ENCODE results near the gene SLC25A13. TPM values are rescaled to one million over a fixed set of nuclear protein-coding genes. Genes with fewer than 3 reads are reported as not detected.

Gene SLC25A13
- total and polyA plus RNA-seq, 4 donors, result 7.7 to 29.8 (median 13.8) TPM

- DNase-seq, result no peak
- ATAC-seq (ENCODE audit: low FRiP score), result no peak
- Histone ChIP-seq H3K4me1 (ENCODE audit: control insufficient read depth in 1 of 2, insufficient read depth in 2 of 2, low read length in 2 of 2) (no peaks in the 10 kb centered on the region), H3K36me3 (ENCODE audit: control insufficient read depth in 1 of 2, insufficient read depth in 2 of 2, low read length in 1 of 2) (no peaks in the 10 kb centered on the region), H3K27ac (ENCODE audit: low read depth in 1 of 2, low read length in 2 of 2) (no peak overlapping the region), H3K4me3 (ENCODE audit: low read length in 2 of 2) (no peak overlapping the region), H3K9me3 (ENCODE audit: control insufficient read depth, low read length) (no peaks in the 10 kb centered on the region), H3K27me3 (ENCODE audit: control insufficient read depth in 1 of 2, insufficient read depth in 2 of 2, low read length in 1 of 2) (no peaks in the 10 kb centered on the region)
- WGBS, 2 donors, result 51 to 56% methylated on average over 3 of the region's 3 CpGs
- intact Hi-C loops (cut with DNase I), result no loop called here
Observed at GRCh38 chr7:96349572-96349971, 27.7 kb upstream of the SLC25A13 start.

GRCh38 chr7:96347471-96347870 is 25.6 kb upstream of the SLC25A13 start:
- intact Hi-C loops (cut with DNase I), result no loop called here
- no peak for DNase-seq
- Histone ChIP-seq H3K4me1 (ENCODE audit: control insufficient read depth in 1 of 2, insufficient read depth in 2 of 2, low read length in 2 of 2) (no peaks in the 10 kb centered on the region), H3K27ac (ENCODE audit: low read depth in 1 of 2, low read length in 2 of 2) (no peak overlapping the region), H3K4me3 (ENCODE audit: low read length in 2 of 2) (no peak overlapping the region), H3K36me3 (ENCODE audit: control insufficient read depth in 1 of 2, insufficient read depth in 2 of 2, low read length in 1 of 2) (no peaks in the 10 kb centered on the region), H3K9me3 (ENCODE audit: control insufficient read depth, low read length) (no peaks in the 10 kb centered on the region), H3K27me3 (ENCODE audit: control insufficient read depth in 1 of 2, insufficient read depth in 2 of 2, low read length in 1 of 2) (no peaks in the 10 kb centered on the region)
- ATAC-seq (ENCODE audit: low FRiP score), result no peak
- WGBS, 2 donors, result 87 to 96% methylated on average over 2 of the region's 2 CpGs

GRCh38 chr7:96346293-96346953 is 24.5 kb upstream of the SLC25A13 start:
- H3K9me3 ChIP-seq (ENCODE audit: control insufficient read depth, low read length), result no peaks in the 10 kb centered on the region
- H3K27ac ChIP-seq (ENCODE audit: low read depth in 1 of 2, low read length in 2 of 2), result no peak overlapping the region
- 38% methylated on average over 5 of the region's 5 CpGs for WGBS, 2 donors
- no peaks in the 10 kb centered on the region for H3K36me3 ChIP-seq (ENCODE audit: control insufficient read depth in 1 of 2, insufficient read depth in 2 of 2, low read length in 1 of 2)
- no peak overlapping the region for H3K4me3 ChIP-seq (ENCODE audit: low read length in 2 of 2)
- no peak for ATAC-seq (ENCODE audit: low FRiP score)
- no peaks in the 10 kb centered on the region for H3K4me1 ChIP-seq (ENCODE audit: control insufficient read depth in 1 of 2, insufficient read depth in 2 of 2, low read length in 2 of 2)
- DNase-seq, result no peak
- no peaks in the 10 kb centered on the region for H3K27me3 ChIP-seq (ENCODE audit: control insufficient read depth in 1 of 2, insufficient read depth in 2 of 2, low read length in 1 of 2)
- intact Hi-C loops (cut with DNase I), result no loop called here

GRCh38 chr7:96344236-96344635 is 22.3 kb upstream of the SLC25A13 start:
- ATAC-seq (ENCODE audit: low FRiP score), result no peak
- intact Hi-C loops (cut with DNase I), result no loop called here
- no peaks in the 10 kb centered on the region for H3K27me3 ChIP-seq (ENCODE audit: control insufficient read depth in 1 of 2, insufficient read depth in 2 of 2, low read length in 1 of 2)
- 87 to 98% methylated on average over 2 of the region's 2 CpGs for WGBS, 2 donors
- no peak for DNase-seq
- H3K4me3 ChIP-seq (ENCODE audit: low read length in 2 of 2), result no peak overlapping the region
- no peaks in the 10 kb centered on the region for H3K9me3 ChIP-seq (ENCODE audit: control insufficient read depth, low read length)
- no peaks in the 10 kb centered on the region for H3K36me3 ChIP-seq (ENCODE audit: control insufficient read depth in 1 of 2, insufficient read depth in 2 of 2, low read length in 1 of 2)
- no peaks in the 10 kb centered on the region for H3K4me1 ChIP-seq (ENCODE audit: control insufficient read depth in 1 of 2, insufficient read depth in 2 of 2, low read length in 2 of 2)
- no peak overlapping the region for H3K27ac ChIP-seq (ENCODE audit: low read depth in 1 of 2, low read length in 2 of 2)

GRCh38 chr7:96342049-96342448 is 20.2 kb upstream of the SLC25A13 start:
- DNase-seq (no peak), ATAC-seq (ENCODE audit: low FRiP score) (no peak)
- intact Hi-C loops (cut with DNase I), result no loop called here
- Histone ChIP-seq H3K4me1 (ENCODE audit: control insufficient read depth in 1 of 2, insufficient read depth in 2 of 2, low read length in 2 of 2) (peaks cover 0 to 4% of the 10 kb centered on the region in 2 donors), H3K4me3 (ENCODE audit: low read length in 2 of 2) (no peak overlapping the region), H3K36me3 (ENCODE audit: control insufficient read depth in 1 of 2, insufficient read depth in 2 of 2, low read length in 1 of 2) (no peaks in the 10 kb centered on the region), H3K27me3 (ENCODE audit: control insufficient read depth in 1 of 2, insufficient read depth in 2 of 2, low read length in 1 of 2) (no peaks in the 10 kb centered on the region), H3K27ac (ENCODE audit: low read depth in 1 of 2, low read length in 2 of 2) (no peak overlapping the region), H3K9me3 (ENCODE audit: control insufficient read depth, low read length) (no peaks in the 10 kb centered on the region)
- 47 to 49% methylated on average over 1 of the region's 1 CpG for WGBS, 2 donors

GRCh38 chr7:96337519-96337918 is 15.6 kb upstream of the SLC25A13 start:
- ATAC-seq (ENCODE audit: low FRiP score), result no peak

GRCh38 chr7:96332325-96332724 is 10.4 kb upstream of the SLC25A13 start:
- ATAC-seq (ENCODE audit: low FRiP score) (no peak), DNase-seq (no peak)
- no peaks in the 10 kb centered on the region for H3K4me1 ChIP-seq (ENCODE audit: control insufficient read depth in 1 of 2, insufficient read depth in 2 of 2, low read length in 2 of 2)
- no peaks in the 10 kb centered on the region for H3K27me3 ChIP-seq (ENCODE audit: control insufficient read depth in 1 of 2, insufficient read depth in 2 of 2, low read length in 1 of 2)
- H3K4me3 ChIP-seq (ENCODE audit: low read length in 2 of 2), result no peak overlapping the region
- no peaks in the 10 kb centered on the region for H3K9me3 ChIP-seq (ENCODE audit: control insufficient read depth, low read length)
- 86 to 89% methylated on average over 3 of the region's 3 CpGs for WGBS, 2 donors
- intact Hi-C loops (cut with DNase I), result no loop called here
- H3K27ac ChIP-seq (ENCODE audit: low read depth in 1 of 2, low read length in 2 of 2), result no peak overlapping the region
- no peaks in the 10 kb centered on the region for H3K36me3 ChIP-seq (ENCODE audit: control insufficient read depth in 1 of 2, insufficient read depth in 2 of 2, low read length in 1 of 2)

More at GRCh38 chr7:96337519-96337918, 15.6 kb upstream of the SLC25A13 start:
- H3K4me3 ChIP-seq (ENCODE audit: low read length in 2 of 2), result no peak overlapping the region
- H3K36me3 ChIP-seq (ENCODE audit: control insufficient read depth in 1 of 2, insufficient read depth in 2 of 2, low read length in 1 of 2), result no peaks in the 10 kb centered on the region
- H3K9me3 ChIP-seq (ENCODE audit: control insufficient read depth, low read length), result no peaks in the 10 kb centered on the region
- H3K27ac ChIP-seq (ENCODE audit: low read depth in 1 of 2, low read length in 2 of 2), result no peak overlapping the region
- peaks cover 0 to 4% of the 10 kb centered on the region in 2 donors for H3K4me1 ChIP-seq (ENCODE audit: control insufficient read depth in 1 of 2, insufficient read depth in 2 of 2, low read length in 2 of 2)
- intact Hi-C loops (cut with DNase I), result no loop called here
- H3K27me3 ChIP-seq (ENCODE audit: control insufficient read depth in 1 of 2, insufficient read depth in 2 of 2, low read length in 1 of 2), result no peaks in the 10 kb centered on the region
- DNase-seq, result no peak

- H3K4me3 ChIP-seq (ENCODE audit: low read length in 2 of 2), result no peak overlapping the region
- H3K4me1 ChIP-seq (ENCODE audit: control insufficient read depth in 1 of 2, insufficient read depth in 2 of 2, low read length in 2 of 2), result no peaks in the 10 kb centered on the region
- no peaks in the 10 kb centered on the region for H3K27me3 ChIP-seq (ENCODE audit: control insufficient read depth in 1 of 2, insufficient read depth in 2 of 2, low read length in 1 of 2)
- intact Hi-C loops (cut with DNase I), result no loop called here
- DNase-seq (no peak), ATAC-seq (ENCODE audit: low FRiP score) (no peak)
- H3K9me3 ChIP-seq (ENCODE audit: control insufficient read depth, low read length), result no peaks in the 10 kb centered on the region
- no peak overlapping the region for H3K27ac ChIP-seq (ENCODE audit: low read depth in 1 of 2, low read length in 2 of 2)
- no peaks in the 10 kb centered on the region for H3K36me3 ChIP-seq (ENCODE audit: control insufficient read depth in 1 of 2, insufficient read depth in 2 of 2, low read length in 1 of 2)
- WGBS, 2 donors, result 91 to 95% methylated on average over 3 of the region's 3 CpGs
Observed at GRCh38 chr7:96331775-96332174, 9.9 kb upstream of the SLC25A13 start.

- ATAC-seq (ENCODE audit: low FRiP score), result no peak
- no peak overlapping the region for H3K4me3 ChIP-seq (ENCODE audit: low read length in 2 of 2)
- H3K36me3 ChIP-seq (ENCODE audit: control insufficient read depth in 1 of 2, insufficient read depth in 2 of 2, low read length in 1 of 2), result no peaks in the 10 kb centered on the region
- intact Hi-C loops (cut with DNase I), result no loop called here
- no peak overlapping the region for H3K27ac ChIP-seq (ENCODE audit: low read depth in 1 of 2, low read length in 2 of 2)
- H3K4me1 ChIP-seq (ENCODE audit: control insufficient read depth in 1 of 2, insufficient read depth in 2 of 2, low read length in 2 of 2), result no peaks in the 10 kb centered on the region
- no peaks in the 10 kb centered on the region for H3K27me3 ChIP-seq (ENCODE audit: control insufficient read depth in 1 of 2, insufficient read depth in 2 of 2, low read length in 1 of 2)
- WGBS, 2 donors, result 93% methylated on average over 2 of the region's 2 CpGs
- no peaks in the 10 kb centered on the region for H3K9me3 ChIP-seq (ENCODE audit: control insufficient read depth, low read length)
- DNase-seq, result no peak
Observed at GRCh38 chr7:96331233-96331632, 9.3 kb upstream of the SLC25A13 start.

All from aorta (tissue), 5 donors.